Uterus (tissue), 2 donors: ENCODE measurements around the gene KLF15.

Experiments
- CTCF ChIP-seq, 4 experiments: fragments of 200-600 bp in 2 of 4; fragments of 450-650 bp in 2 of 4; sonication (generic) in 2 of 4; IDR thresholded peaks; one replicate each; pipeline ENCODE4 v1.5.1; 2016 to 2019; ENCODE audit warnings: antibody characterized with exemption in 4 of 4, mild to moderate bottlenecking in 2 of 4, moderate library complexity in 1 of 4
- POLR2A ChIP-seq, 2 donors: fragments of 450-650 bp; IDR thresholded peaks; one replicate each; pipeline ENCODE4 v1.6.1; 2016; ENCODE audit warnings: antibody characterized with exemption in 2 of 2, mild to moderate bottlenecking in 1 of 2, moderate library complexity in 1 of 2

DNA sequence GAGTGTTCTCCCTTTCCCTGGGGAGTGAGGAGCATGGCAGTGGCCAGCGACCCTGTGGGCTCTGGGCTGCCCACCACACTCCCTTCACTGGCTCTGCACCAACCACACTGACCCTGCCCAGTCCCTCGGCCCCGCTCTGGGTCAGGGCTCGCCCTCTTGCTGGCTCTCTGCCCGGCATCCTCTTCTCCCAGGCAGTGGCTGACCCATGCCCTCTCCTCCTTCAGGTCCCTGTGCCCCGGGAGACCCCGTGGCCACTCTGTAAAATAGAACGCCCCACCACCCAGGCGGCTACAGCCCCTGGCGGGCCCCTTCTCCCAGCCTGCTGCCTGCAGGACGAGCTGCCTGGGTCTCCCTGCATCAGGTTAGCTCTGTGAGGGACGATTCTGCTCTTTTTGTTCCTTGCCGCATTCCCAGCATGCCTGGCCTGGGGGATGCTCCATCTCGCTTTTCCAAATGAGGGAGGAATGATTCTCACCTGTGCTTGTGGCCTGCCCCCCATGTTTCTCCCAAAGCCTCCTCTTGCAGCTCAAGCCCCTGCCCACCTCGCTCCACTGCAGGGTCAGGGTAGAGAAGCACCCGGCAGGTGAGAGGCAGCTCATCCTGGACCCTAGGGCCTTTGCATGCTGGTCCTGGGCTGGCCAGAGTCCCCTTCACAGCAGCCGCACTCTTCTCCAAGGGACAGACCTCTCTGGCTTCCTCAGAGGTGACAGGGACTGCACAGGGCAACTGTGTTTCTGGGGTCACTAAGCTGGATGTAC, 23.0 kb upstream of the KLF15 start:
- TF ChIP-seq CTCF (IDR thresholded peaks at IDR 0.05) (no peak), POLR2A (IDR thresholded peaks at IDR 0.05) (no peak)
